Measurements from ENCODE around the gene ALKAL2. TPM values are rescaled to one million over a fixed set of nuclear protein-coding genes. Genes with fewer than 3 reads are reported as not detected.

Gene ALKAL2
- total and polyA plus RNA-seq, 9 of the 15 experiments (the other 6 are each of a cell fraction or from before 2014, with no cell fraction given), result not detected

GRCh38 chr2:336360-336759 is 48.5 kb upstream of the ALKAL2 start (continued):
- TF ChIP-seq POLR2H (tag; IDR thresholded peaks at IDR 0.05; ENCODE audit: low read depth) (no peak), SNIP1 (IDR thresholded peaks at IDR 0.05; ENCODE audit: low read depth) (no peak), STAT5A (IDR thresholded peaks at IDR 0.05; ENCODE audit: borderline replicate concordance, low read length) (no peak), XRCC5 (IDR thresholded peaks at IDR 0.05; ENCODE audit: low read depth, low read length) (no peak)
- TF ChIP-seq, protein P1, sequence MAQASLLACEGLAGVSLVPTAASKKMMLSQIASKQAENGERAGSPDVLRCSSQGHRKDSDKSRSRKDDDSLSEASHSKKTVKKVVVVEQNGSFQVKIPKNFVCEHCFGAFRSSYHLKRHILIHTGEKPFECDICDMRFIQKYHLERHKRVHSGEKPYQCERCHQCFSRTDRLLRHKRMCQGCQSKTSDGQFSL (CRISPR knock-in tag; IDR thresholded peaks at IDR 0.05), result no peak
- TF ChIP-seq, protein P1 (tag; IDR thresholded peaks at IDR 0.05), result no peak
- TF ChIP-seq, protein P2, sequence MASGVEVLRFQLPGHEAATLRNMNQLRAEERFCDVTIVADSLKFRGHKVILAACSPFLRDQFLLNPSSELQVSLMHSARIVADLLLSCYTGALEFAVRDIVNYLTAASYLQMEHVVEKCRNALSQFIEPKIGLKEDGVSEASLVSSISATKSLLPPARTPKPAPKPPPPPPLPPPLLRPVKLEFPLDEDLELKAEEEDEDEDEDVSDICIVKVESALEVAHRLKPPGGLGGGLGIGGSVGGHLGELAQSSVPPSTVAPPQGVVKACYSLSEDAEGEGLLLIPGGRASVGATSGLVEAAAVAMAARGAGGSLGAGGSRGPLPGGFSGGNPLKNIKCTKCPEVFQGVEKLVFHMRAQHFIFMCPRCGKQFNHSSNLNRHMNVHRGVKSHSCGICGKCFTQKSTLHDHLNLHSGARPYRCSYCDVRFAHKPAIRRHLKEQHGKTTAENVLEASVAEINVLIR (CRISPR knock-in tag; IDR thresholded peaks at IDR 0.05), result no peak

DNA sequence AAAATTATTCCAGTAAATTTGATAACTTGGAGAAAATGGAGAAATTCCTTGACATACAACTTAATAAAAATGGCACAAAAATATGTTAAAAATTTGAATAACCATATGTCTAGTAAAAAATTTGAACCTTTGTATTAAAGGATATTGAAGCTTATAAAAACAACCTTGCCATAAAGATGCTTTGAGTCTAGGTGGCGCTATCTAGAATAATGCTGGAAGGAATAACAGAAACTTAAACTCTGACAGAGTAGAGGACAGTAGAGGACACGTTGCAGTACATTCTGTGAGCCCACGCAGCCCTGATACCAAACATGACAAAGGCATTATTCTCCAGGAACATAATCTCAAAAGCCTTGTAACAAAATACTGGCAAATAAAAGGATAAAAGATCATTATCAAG is 44.7 kb upstream of the ALKAL2 start:
- FAIRE-seq, result no peak
- WGBS (ENCODE audit: insufficient coverage, low coverage, missing lambda C conversion rate), result 2% methylated on average over 3 of the region's 3 CpGs
- H3K9me1 ChIP-seq (ENCODE audit: control insufficient read depth, insufficient read depth, low read length), result no peaks in the 10 kb centered on the region
- no peaks in the 10 kb centered on the region for H3K9me3 ChIP-seq (replicated peaks; ENCODE audit: control insufficient read depth, insufficient read depth, low read depth, low read length)
- ChIA-PET POLR2A (no interaction called here), CTCF (ENCODE audit: low intra/inter-chr PET ratio) (no interaction called here)
- no peak for ATAC-seq
- H3K79me2 ChIP-seq (ENCODE audit: control insufficient read depth, insufficient read depth, low read length), result no peaks in the 10 kb centered on the region
- intact Hi-C loops (cut with micrococcal nuclease), result no loop called here
- no peak overlapping the region for H2AFZ ChIP-seq (ENCODE audit: low read depth, low read length)
- H3K27ac ChIP-seq (ENCODE audit: extremely low read depth, low read depth, low read length), result no peak overlapping the region
- no TSS peak for BruUV-seq (replicated peaks)
- no peaks in the 10 kb centered on the region for H3K4me1 ChIP-seq (replicated peaks in 1 of 2; ENCODE audit: control insufficient read depth in 2 of 2, insufficient read depth in 2 of 2, low read length in 2 of 2)
- H3K9ac ChIP-seq (ENCODE audit: insufficient read depth in 1 of 2, low read depth in 2 of 2, low read length in 2 of 2), result no peak overlapping the region
- H4K20me1 ChIP-seq (replicated peaks; ENCODE audit: control insufficient read depth, insufficient read depth, low read length), result no peaks in the 10 kb centered on the region
- H3K36me3 ChIP-seq (ENCODE audit: control insufficient read depth, insufficient read depth, low read length), result no peaks in the 10 kb centered on the region
- H3K27me3 ChIP-seq (ENCODE audit: control insufficient read depth in 2 of 2, insufficient read depth in 2 of 2, low read length in 2 of 2), result no peaks in the 10 kb centered on the region
- DNase-seq (ENCODE audit: extremely low read depth in 1 of 4, low spot score in 3 of 4), result no peak
- no peak overlapping the region for H3K4me3 ChIP-seq
- in situ Hi-C loops (cut with MboI), result no loop called here
- H3K4me2 ChIP-seq (ENCODE audit: insufficient read depth, low read length), result no peak overlapping the region
- TF ChIP-seq NFRKB (IDR thresholded peaks at IDR 0.05; ENCODE audit: low read depth) (no peak), HNRNPUL1 (IDR thresholded peaks at IDR 0.05; ENCODE audit: low read length) (no peak), THAP12 (CRISPR knock-in tag; IDR thresholded peaks at IDR 0.05) (no peak), NFXL1 (CRISPR knock-in tag; IDR thresholded peaks at IDR 0.05) (no peak), NR2F6 (CRISPR knock-in tag; IDR thresholded peaks at IDR 0.05) (no peak), MEF2D (tag; conservative IDR thresholded peaks at IDR 0.05; ENCODE audit: low read depth) (no peak), E2F5 (CRISPR knock-in tag; IDR thresholded peaks at IDR 0.05) (no peak), ZNF75A (CRISPR knock-in tag; IDR thresholded peaks at IDR 0.05) (no peak)
- TF ChIP-seq, protein P3, sequence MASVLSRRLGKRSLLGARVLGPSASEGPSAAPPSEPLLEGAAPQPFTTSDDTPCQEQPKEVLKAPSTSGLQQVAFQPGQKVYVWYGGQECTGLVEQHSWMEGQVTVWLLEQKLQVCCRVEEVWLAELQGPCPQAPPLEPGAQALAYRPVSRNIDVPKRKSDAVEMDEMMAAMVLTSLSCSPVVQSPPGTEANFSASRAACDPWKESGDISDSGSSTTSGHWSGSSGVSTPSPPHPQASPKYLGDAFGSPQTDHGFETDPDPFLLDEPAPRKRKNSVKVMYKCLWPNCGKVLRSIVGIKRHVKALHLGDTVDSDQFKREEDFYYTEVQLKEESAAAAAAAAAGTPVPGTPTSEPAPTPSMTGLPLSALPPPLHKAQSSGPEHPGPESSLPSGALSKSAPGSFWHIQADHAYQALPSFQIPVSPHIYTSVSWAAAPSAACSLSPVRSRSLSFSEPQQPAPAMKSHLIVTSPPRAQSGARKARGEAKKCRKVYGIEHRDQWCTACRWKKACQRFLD (CRISPR knock-in tag; IDR thresholded peaks at IDR 0.05), result no peak
